Measurements from ENCODE around the gene SUN1.
"Not testable (repeated sequence)": the region's sequence is repeated elsewhere in the genome, so short reads cannot be mapped to it uniquely, and the experiment has no call there.

Gene SUN1

GRCh38 chr7:832167-832967 lies at the start of gene SUN1:
Gene SUN1, plus strand, starts transcription at chr7:832476. Its CDS starts 49 bp downstream, at chr7:832525.
- DNase-seq (ENCODE audit: low read depth in 2 of 2): no peak

GRCh38 chr7:782718-783449 lies 49.4 kb upstream of the SUN1 start:
- no peak for DNase-seq (ENCODE audit: low read depth in 2 of 2)

GRCh38 chr7:783556-784490 lies 48.5 kb upstream of the SUN1 start:
- DNase-seq (ENCODE audit: low read depth in 2 of 2): no peak

- DNase-seq (ENCODE audit: low read depth in 2 of 2): no peak
Observed at GRCh38 chr7:784971-785370, 47.3 kb upstream of the SUN1 start.

- no peak for DNase-seq (ENCODE audit: low read depth in 2 of 2)
Observed at GRCh38 chr7:785416-785815, 46.9 kb upstream of the SUN1 start.

GRCh38 chr7:786472-787255 lies 45.6 kb upstream of the SUN1 start:
- peak; percentile 18 to 24 for DNase-seq (ENCODE audit: low read depth in 2 of 2)

- no peak for DNase-seq (ENCODE audit: low read depth in 2 of 2)
Observed at GRCh38 chr7:787332-788240, 44.7 kb upstream of the SUN1 start.

GRCh38 chr7:791519-791918 lies 40.8 kb upstream of the SUN1 start:
- no peak for DNase-seq (ENCODE audit: low read depth in 2 of 2)

- DNase-seq (ENCODE audit: low read depth in 2 of 2): no peak
Observed at GRCh38 chr7:794207-794606, 38.1 kb upstream of the SUN1 start.

- DNase-seq (ENCODE audit: low read depth in 2 of 2): no peak
Observed at GRCh38 chr7:794671-795329, 37.5 kb upstream of the SUN1 start.

- DNase-seq (ENCODE audit: low read depth in 2 of 2): not testable (repeated sequence)
Observed at GRCh38 chr7:796434-797169, 35.7 kb upstream of the SUN1 start.

- no peak for DNase-seq (ENCODE audit: low read depth in 2 of 2)
Observed at GRCh38 chr7:798921-799470, 33.3 kb upstream of the SUN1 start.

- DNase-seq (ENCODE audit: low read depth in 2 of 2): no peak
Observed at GRCh38 chr7:800692-801091, 31.6 kb upstream of the SUN1 start.

- DNase-seq (ENCODE audit: low read depth in 2 of 2): not testable (repeated sequence)
Observed at GRCh38 chr7:801351-801750, 30.9 kb upstream of the SUN1 start.

GRCh38 chr7:801940-802381 lies 30.3 kb upstream of the SUN1 start:
- no peak for DNase-seq (ENCODE audit: low read depth in 2 of 2)

GRCh38 chr7:802500-803242 lies 29.6 kb upstream of the SUN1 start:
- no peak for DNase-seq (ENCODE audit: low read depth in 2 of 2)

- no peak for DNase-seq (ENCODE audit: low read depth in 2 of 2)
Observed at GRCh38 chr7:803243-803635, 29.0 kb upstream of the SUN1 start.

- not testable (repeated sequence) for DNase-seq (ENCODE audit: low read depth in 2 of 2)
Observed at GRCh38 chr7:803796-804195, 28.5 kb upstream of the SUN1 start.
